ENCODE measurements around the gene ONECUT3. TPM values are rescaled to one million over a fixed set of nuclear protein-coding genes. Genes with fewer than 3 reads are reported as not detected.

ONECUT3 gene
- total RNA-seq, 2 donors from 2014 or later = 0.42 TPM; not detected in 1

DNA sequence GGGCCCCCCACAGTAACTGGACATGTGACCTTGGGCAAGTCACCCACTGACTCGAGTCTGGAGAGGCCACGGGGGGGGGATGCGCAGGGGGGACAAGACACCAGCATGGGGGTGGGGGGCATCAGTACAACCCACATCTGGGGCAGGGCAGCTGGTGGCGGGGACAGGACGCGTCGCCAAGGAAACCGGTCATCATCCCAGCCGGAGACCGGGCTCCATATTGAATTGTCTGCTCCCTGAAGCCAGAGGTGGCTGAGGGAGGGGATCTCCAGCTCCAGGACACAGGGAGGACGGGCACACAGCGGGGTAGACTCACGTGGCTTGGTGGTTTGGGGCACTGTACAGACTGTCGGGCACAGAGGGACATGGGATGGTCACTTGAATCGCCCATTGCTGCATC, 11.4 kb downstream of the ONECUT3 start:
- TF ChIP-seq, protein P1, sequence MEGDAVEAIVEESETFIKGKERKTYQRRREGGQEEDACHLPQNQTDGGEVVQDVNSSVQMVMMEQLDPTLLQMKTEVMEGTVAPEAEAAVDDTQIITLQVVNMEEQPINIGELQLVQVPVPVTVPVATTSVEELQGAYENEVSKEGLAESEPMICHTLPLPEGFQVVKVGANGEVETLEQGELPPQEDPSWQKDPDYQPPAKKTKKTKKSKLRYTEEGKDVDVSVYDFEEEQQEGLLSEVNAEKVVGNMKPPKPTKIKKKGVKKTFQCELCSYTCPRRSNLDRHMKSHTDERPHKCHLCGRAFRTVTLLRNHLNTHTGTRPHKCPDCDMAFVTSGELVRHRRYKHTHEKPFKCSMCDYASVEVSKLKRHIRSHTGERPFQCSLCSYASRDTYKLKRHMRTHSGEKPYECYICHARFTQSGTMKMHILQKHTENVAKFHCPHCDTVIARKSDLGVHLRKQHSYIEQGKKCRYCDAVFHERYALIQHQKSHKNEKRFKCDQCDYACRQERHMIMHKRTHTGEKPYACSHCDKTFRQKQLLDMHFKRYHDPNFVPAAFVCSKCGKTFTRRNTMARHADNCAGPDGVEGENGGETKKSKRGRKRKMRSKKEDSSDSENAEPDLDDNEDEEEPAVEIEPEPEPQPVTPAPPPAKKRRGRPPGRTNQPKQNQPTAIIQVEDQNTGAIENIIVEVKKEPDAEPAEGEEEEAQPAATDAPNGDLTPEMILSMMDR (IDR thresholded peaks at IDR 0.05) = no peak
- peaks cover 15% of the 10 kb centered on the region for H3K27me3 ChIP-seq (replicated peaks; ENCODE audit: insufficient read depth)
- ATAC-seq (ENCODE audit: insufficient number of reproducible peaks, low FRiP score, low read depth) (no peak), DNase-seq (ENCODE audit: low spot score) (no peak)
- no peaks in the 10 kb centered on the region for H3K36me3 ChIP-seq
- no peak overlapping the region for H3K27ac ChIP-seq
- H3K4me3 ChIP-seq = no peak overlapping the region
- no peaks in the 10 kb centered on the region for H3K9me3 ChIP-seq
- H3K4me1 ChIP-seq (ENCODE audit: control insufficient read depth in 1 of 2, low read depth in 2 of 2) = no peaks in the 10 kb centered on the region

DNA sequence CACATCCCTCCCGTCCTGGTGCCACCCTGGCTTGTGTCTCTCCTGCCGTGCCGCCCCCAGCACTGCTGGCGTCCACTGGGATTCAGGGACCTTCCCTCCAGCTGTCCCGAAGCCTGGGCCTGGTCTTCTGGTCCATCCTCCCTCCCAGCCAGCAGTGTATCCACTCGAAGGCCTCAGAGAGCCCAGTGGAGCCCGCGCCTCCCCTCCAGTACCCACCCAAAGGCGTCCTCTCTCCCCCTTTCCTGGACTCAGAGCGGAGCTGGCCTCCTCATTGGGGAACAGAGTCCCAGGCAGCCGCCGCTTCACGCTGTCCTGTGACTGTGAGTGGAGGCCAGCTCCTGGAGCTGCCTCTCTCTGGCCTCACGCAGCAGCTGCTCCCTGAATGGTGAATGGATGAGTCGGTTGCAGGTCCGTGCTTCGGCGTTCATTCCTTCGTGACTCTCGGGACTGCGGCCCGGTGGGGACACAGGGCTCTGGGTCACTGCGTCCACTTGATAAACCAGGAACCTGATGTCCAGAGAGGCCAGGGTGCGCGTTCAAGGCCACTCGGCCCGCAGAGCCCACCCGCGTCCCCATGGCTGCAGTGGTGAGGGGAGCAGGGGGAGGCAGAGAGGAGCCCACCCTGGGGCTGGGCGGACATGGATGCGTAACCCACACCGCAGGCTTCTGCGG, 12.1 kb downstream of the ONECUT3 start:
- Histone ChIP-seq H3K27me3 (replicated peaks; ENCODE audit: insufficient read depth) (peaks cover 15% of the 10 kb centered on the region), H3K36me3 (no peaks in the 10 kb centered on the region), H3K27ac (no peak overlapping the region), H3K4me3 (no peak overlapping the region), H3K9me3 (no peaks in the 10 kb centered on the region), H3K4me1 (ENCODE audit: control insufficient read depth in 1 of 2, low read depth in 2 of 2) (no peaks in the 10 kb centered on the region)
- TF ChIP-seq, protein P1 (IDR thresholded peaks at IDR 0.05) = no peak
- no peak for ATAC-seq (ENCODE audit: insufficient number of reproducible peaks, low FRiP score, low read depth)
- DNase-seq (ENCODE audit: low spot score) = no peak

DNA sequence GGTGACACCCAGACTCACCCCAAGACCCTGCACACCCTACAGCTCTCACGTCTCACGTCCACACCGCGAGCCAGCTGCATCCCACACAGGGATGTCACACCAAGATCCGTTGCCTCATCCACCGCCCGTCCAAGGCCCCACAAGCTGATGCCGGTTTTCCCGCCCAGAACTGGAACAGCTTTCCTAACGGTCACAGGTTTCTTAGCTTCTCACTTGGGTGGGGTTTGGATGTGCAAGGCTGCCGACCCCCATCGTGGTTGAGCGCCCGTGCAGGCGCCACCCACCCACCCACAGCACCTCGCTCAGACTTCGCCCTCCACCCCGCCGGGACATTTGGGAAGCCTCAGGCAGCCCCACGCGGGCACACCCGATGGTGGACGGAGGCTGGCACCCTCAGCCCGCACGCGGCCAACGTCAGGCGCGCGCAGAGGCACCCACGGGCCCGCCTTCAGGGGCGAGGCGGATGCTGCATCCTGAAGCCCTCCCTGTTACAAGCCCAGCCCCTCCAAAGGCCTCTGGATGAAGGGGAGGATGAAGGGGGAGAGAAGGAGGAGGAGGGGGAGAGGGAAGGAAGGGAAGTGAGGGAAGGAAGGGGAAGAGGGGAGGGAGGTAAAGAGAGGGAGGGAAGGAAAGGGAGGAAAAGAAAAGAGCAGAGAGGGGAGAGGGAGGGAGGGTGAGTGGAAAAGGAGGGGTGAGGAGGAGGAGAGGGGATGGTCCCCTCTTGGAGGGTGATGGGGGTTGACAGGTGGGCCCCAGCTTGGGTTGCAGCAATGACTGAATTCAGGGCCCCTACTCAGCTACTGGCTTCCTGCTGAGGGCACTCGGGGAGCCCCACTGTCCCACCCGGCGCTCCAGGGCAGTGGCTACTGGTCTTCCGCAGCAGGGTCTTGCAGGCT, 12.8 kb downstream of the ONECUT3 start:
- peaks cover 15% of the 10 kb centered on the region for H3K27me3 ChIP-seq (replicated peaks; ENCODE audit: insufficient read depth)
- TF ChIP-seq, protein P1 (IDR thresholded peaks at IDR 0.05) = no peak
- no peak overlapping the region for H3K4me3 ChIP-seq
- peaks cover 6% of the 10 kb centered on the region for H3K9me3 ChIP-seq
- H3K27ac ChIP-seq = no peak overlapping the region
- ATAC-seq (ENCODE audit: insufficient number of reproducible peaks, low FRiP score, low read depth) (no peak), DNase-seq (ENCODE audit: low spot score) (no peak)
- no peaks in the 10 kb centered on the region for H3K4me1 ChIP-seq (ENCODE audit: control insufficient read depth in 1 of 2, low read depth in 2 of 2)
- no peaks in the 10 kb centered on the region for H3K36me3 ChIP-seq

DNA sequence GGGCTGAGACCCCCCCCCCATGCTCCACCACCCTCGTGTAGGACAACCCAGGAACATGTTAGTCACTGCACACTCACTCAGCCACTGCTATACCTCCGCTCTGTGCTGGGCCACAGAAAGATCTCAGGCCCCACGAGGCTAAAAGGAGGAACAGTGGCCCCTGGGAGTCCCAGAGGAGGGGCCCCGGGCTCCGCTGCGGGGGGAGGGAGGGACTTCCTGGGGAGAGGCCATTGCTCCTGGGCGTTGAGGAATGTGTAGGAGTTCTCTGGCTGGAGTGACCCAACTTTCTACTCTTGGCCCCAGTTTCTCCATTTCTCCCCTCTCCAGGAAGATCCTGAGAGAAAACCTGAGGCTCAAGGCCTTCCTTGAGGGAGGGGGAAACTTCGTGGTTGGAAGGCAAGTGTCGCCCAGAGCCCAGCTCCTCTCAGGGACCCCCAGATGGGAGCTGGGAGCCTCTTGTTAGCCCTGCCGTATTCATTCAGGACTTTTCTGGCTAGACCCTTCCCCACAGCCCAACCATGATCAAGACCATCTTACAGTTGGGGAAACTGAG, 13.6 kb downstream of the ONECUT3 start:
- no peak overlapping the region for H3K27ac ChIP-seq
- DNase-seq (ENCODE audit: low spot score) (no peak), ATAC-seq (ENCODE audit: insufficient number of reproducible peaks, low FRiP score, low read depth) (no peak)
- H3K4me3 ChIP-seq = no peak overlapping the region
- H3K4me1 ChIP-seq (ENCODE audit: control insufficient read depth in 1 of 2, low read depth in 2 of 2) = no peaks in the 10 kb centered on the region
- H3K9me3 ChIP-seq = peaks cover 12% of the 10 kb centered on the region
- peaks cover 15% of the 10 kb centered on the region for H3K27me3 ChIP-seq (replicated peaks; ENCODE audit: insufficient read depth)
- TF ChIP-seq, protein P1 (IDR thresholded peaks at IDR 0.05) = no peak
- no peaks in the 10 kb centered on the region for H3K36me3 ChIP-seq

DNA sequence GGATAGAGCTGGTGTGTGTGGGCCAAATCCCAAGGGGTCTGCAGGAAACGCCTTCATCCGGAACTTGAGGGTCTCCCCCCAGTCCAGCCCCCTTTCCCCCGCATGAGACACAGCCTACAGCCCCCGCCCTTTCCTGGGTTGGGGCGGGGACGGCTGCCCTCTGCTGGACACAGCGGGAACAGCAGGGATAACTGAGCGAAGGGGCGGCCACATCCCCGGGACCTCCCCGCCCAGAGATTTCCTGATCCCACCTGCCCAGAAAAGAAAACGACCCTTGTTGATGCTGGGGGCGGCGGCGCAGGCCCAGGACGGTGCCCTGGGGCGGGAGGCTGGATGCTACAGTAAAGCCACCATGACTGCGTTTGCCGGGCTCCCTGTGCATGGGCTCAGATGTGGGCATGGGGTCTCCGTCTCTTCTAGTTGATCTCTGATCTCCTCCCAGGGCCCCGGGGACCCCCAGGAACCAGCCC, 14.2 kb downstream of the ONECUT3 start:
- no peak for DNase-seq (ENCODE audit: low spot score)
- ATAC-seq (ENCODE audit: insufficient number of reproducible peaks, low FRiP score, low read depth) = no peak
- H3K9me3 ChIP-seq = peaks cover 12% of the 10 kb centered on the region

More for the DNA sequence above, 14.2 kb downstream of the ONECUT3 start:
- Histone ChIP-seq H3K4me3 (no peak overlapping the region), H3K4me1 (ENCODE audit: control insufficient read depth in 1 of 2, low read depth in 2 of 2) (no peaks in the 10 kb centered on the region), H3K27me3 (replicated peaks; ENCODE audit: insufficient read depth) (peaks cover 9% of the 10 kb centered on the region), H3K36me3 (no peaks in the 10 kb centered on the region), H3K27ac (no peak overlapping the region)
- TF ChIP-seq, protein P1 (IDR thresholded peaks at IDR 0.05) = peak; percentile 97
